Astrocyte (in vitro differentiated cells and primary cell): Measurements from ENCODE around the gene ARID5B. TPM values are rescaled to one million over a fixed set of nuclear protein-coding genes. Genes with fewer than 3 reads are reported as not detected.

Experiments used
- DNase-seq: peaks from one replicate; pipeline ENCODE4 v3.0.0-alpha.2; 2010; ENCODE audit warnings: low read depth
- FAIRE-seq: peaks from 2 replicates; lab custom pipeline; 2011; peaks lifted over from hg19 to GRCh38; lab: Jason Lieb, UNC
- H2AFZ ChIP-seq: 2 replicates; pipeline ENCODE4 v1.6.0; 2012; ENCODE audit warnings: low read depth, low read length, inconsistent platforms
- H3K27ac ChIP-seq: 2 replicates; pipeline ENCODE4 v1.5.1; 2011; ENCODE audit warnings: low read depth, low read length, inconsistent platforms
- H3K27me3 ChIP-seq: 2 replicates; pipeline ENCODE4 v1.6.0; 2011; ENCODE audit warnings: low read length, inconsistent platforms; ENCODE audit not compliant: insufficient read depth
- H3K36me3 ChIP-seq: 2 replicates; pipeline ENCODE4 v1.5.1; 2011; ENCODE audit warnings: low read length, inconsistent platforms; ENCODE audit not compliant: insufficient read depth
- H3K4me1 ChIP-seq: 2 replicates; pipeline ENCODE4 v1.5.1; 2011; ENCODE audit warnings: low read length, inconsistent platforms; ENCODE audit not compliant: insufficient read depth
- H3K4me2 ChIP-seq: 2 replicates; pipeline ENCODE4 v1.6.0; 2012; ENCODE audit warnings: low read length, inconsistent platforms
- H3K4me3 ChIP-seq: 2 replicates; pipeline ENCODE4 v1.5.1; 2011; ENCODE audit warnings: low read depth, mild to moderate bottlenecking, low read length, inconsistent platforms; ENCODE audit not compliant: insufficient read depth
- H3K79me2 ChIP-seq: 2 replicates; pipeline ENCODE4 v1.6.0; 2012; ENCODE audit warnings: mild to moderate bottlenecking, low read length, inconsistent platforms; ENCODE audit not compliant: insufficient read depth
- H3K9ac ChIP-seq: 2 replicates; pipeline ENCODE4 v1.6.0; 2012; ENCODE audit warnings: mild to moderate bottlenecking, low read length, inconsistent platforms
- H3K9me3 ChIP-seq: 2 replicates; pipeline ENCODE4 v1.5.1; 2012; ENCODE audit warnings: low read depth, mild to moderate bottlenecking, low read length, inconsistent platforms; ENCODE audit not compliant: insufficient read depth
- H4K20me1 ChIP-seq: 2 replicates; pipeline ENCODE4 v1.6.0; 2012; ENCODE audit warnings: low read length, inconsistent platforms; ENCODE audit not compliant: insufficient read depth
- H3K27ac Mint-ChIP-seq: one replicate; pipeline ENCODE4 v1.8.0; 2021; ENCODE audit warnings: mild to moderate bottlenecking, mixed read lengths; ENCODE audit not compliant: unreplicated experiment
- H3K27me3 Mint-ChIP-seq: one replicate; pipeline ENCODE4 v1.8.0; 2021; ENCODE audit warnings: low read depth, mixed read lengths; ENCODE audit not compliant: unreplicated experiment
- H3K36me3 Mint-ChIP-seq: one replicate; pipeline ENCODE4 v1.8.0; 2021; ENCODE audit warnings: low read depth, mixed read lengths; ENCODE audit not compliant: unreplicated experiment
- H3K4me1 Mint-ChIP-seq: one replicate; pipeline ENCODE4 v1.8.0; 2021; ENCODE audit warnings: low read depth, mixed read lengths; ENCODE audit not compliant: unreplicated experiment
- H3K4me3 Mint-ChIP-seq: one replicate; pipeline ENCODE4 v1.8.0; 2021; ENCODE audit warnings: mild to moderate bottlenecking, moderate library complexity, mixed read lengths; ENCODE audit not compliant: unreplicated experiment
- H3K9me3 Mint-ChIP-seq: one replicate; pipeline ENCODE4 v1.8.0; 2021; ENCODE audit warnings: mild to moderate bottlenecking, mixed read lengths; ENCODE audit not compliant: unreplicated experiment
- CTCF ChIP-seq: IDR thresholded peaks from 2 replicates; pipeline ENCODE4 v1.5.1; 2011; ENCODE audit warnings: low read depth, mild to moderate bottlenecking, inconsistent platforms, low read length, moderate library complexity; ENCODE audit not compliant: insufficient read depth
- EZH2 ChIP-seq: IDR thresholded peaks from 2 replicates; pipeline ENCODE4 v1.6.1; 2012; ENCODE audit warnings: mild to moderate bottlenecking, low read length, inconsistent platforms; ENCODE audit not compliant: insufficient read depth
- total RNA-seq: library from RNA; stranded (reverse); gene quantifications from 2 replicates; pipeline ENCODE4 v1.2.1, GENCODE V29; 2021

The ARID5B gene
- total RNA-seq, 1 donor from 2014 or later = 66.0 TPM

GRCh38 chr10:61953183-61953582 is 51.7 kb downstream of the ARID5B start:
- Histone ChIP-seq H3K36me3 (peaks cover 9% of the 10 kb centered on the region), H4K20me1 (peaks cover 4% of the 10 kb centered on the region), H3K4me3 (no peak overlapping the region), H3K27me3 (no peaks in the 10 kb centered on the region), H3K9ac (no peak overlapping the region), H3K79me2 (peaks cover 16% of the 10 kb centered on the region), H2AFZ (no peak overlapping the region), H3K9me3 (no peaks in the 10 kb centered on the region), H3K27ac (no peak overlapping the region), H3K4me2 (no peak overlapping the region), H3K4me1 (no peaks in the 10 kb centered on the region)
- DNase-seq (no peak), FAIRE-seq (no peak)
- no peaks in the 10 kb centered on the region for H3K4me1 Mint-ChIP-seq
- H3K4me3 Mint-ChIP-seq = no peak overlapping the region
- no peak overlapping the region for H3K27ac Mint-ChIP-seq
- H3K9me3 Mint-ChIP-seq = no peaks in the 10 kb centered on the region
- TF ChIP-seq CTCF (no peak), EZH2 (no peak)
- peaks cover 20% of the 10 kb centered on the region for H3K36me3 Mint-ChIP-seq
- H3K27me3 Mint-ChIP-seq = no peaks in the 10 kb centered on the region

GRCh38 chr10:61957806-61958205 is 56.3 kb downstream of the ARID5B start:
- Histone ChIP-seq H3K36me3 (no peaks in the 10 kb centered on the region), H3K9ac (no peak overlapping the region), H3K4me1 (no peaks in the 10 kb centered on the region), H4K20me1 (peaks cover 6% of the 10 kb centered on the region), H3K27ac (no peak overlapping the region), H3K27me3 (no peaks in the 10 kb centered on the region), H3K4me3 (no peak overlapping the region), H3K79me2 (peaks cover 28% of the 10 kb centered on the region), H3K9me3 (no peaks in the 10 kb centered on the region), H3K4me2 (no peak overlapping the region), H2AFZ (no peak overlapping the region)
- DNase-seq (no peak), FAIRE-seq (no peak)
- H3K4me1 Mint-ChIP-seq = no peaks in the 10 kb centered on the region
- H3K27ac Mint-ChIP-seq = no peak overlapping the region
- TF ChIP-seq EZH2 (no peak), CTCF (no peak)
- H3K27me3 Mint-ChIP-seq = no peaks in the 10 kb centered on the region
- H3K4me3 Mint-ChIP-seq = no peak overlapping the region
- H3K9me3 Mint-ChIP-seq = no peaks in the 10 kb centered on the region
- H3K36me3 Mint-ChIP-seq = peaks cover 10% of the 10 kb centered on the region

- no peak overlapping the region for H3K4me3 ChIP-seq
- no peak overlapping the region for H3K27ac Mint-ChIP-seq
- DNase-seq (no peak), FAIRE-seq (no peak)
- H3K4me1 Mint-ChIP-seq = peaks cover 2% of the 10 kb centered on the region
- TF ChIP-seq CTCF = no peak
- no peak for TF ChIP-seq EZH2
- no peak overlapping the region for H3K27ac ChIP-seq
- H3K79me2 ChIP-seq = peaks cover 28% of the 10 kb centered on the region
- no peaks in the 10 kb centered on the region for H3K27me3 Mint-ChIP-seq
- no peak overlapping the region for H3K4me3 Mint-ChIP-seq
- H4K20me1 ChIP-seq = peaks cover 8% of the 10 kb centered on the region
- no peak overlapping the region for H3K9ac ChIP-seq
- H3K9me3 ChIP-seq = no peaks in the 10 kb centered on the region
- H3K9me3 Mint-ChIP-seq = no peaks in the 10 kb centered on the region
- H2AFZ ChIP-seq = no peak overlapping the region
- peaks cover 10% of the 10 kb centered on the region for H3K36me3 Mint-ChIP-seq
- no peak overlapping the region for H3K4me2 ChIP-seq
- no peaks in the 10 kb centered on the region for H3K36me3 ChIP-seq
- H3K4me1 ChIP-seq = no peaks in the 10 kb centered on the region
- H3K27me3 ChIP-seq = no peaks in the 10 kb centered on the region
These were observed 56.8 kb downstream of the ARID5B start for GRCh38 chr10:61958311-61958710.
